NT2/D1 (cell line): ENCODE data around the gene LRRC8E.

Experiments used
- SUZ12 ChIP-seq: IDR thresholded peaks from 2 replicates; pipeline ENCODE4 v1.6.1; 2011; ENCODE audit not compliant: insufficient read length, insufficient read depth; ENCODE audit errors: extremely low read depth
- YY1 ChIP-seq: IDR thresholded peaks from 2 replicates; pipeline ENCODE4 v1.6.1; 2011; ENCODE audit not compliant: insufficient read length, insufficient read depth
- ZNF274 ChIP-seq: IDR thresholded peaks from 2 replicates; pipeline ENCODE4 v1.6.1; 2011; ENCODE audit warnings: mild to moderate bottlenecking, low read depth, low read length

- no peak for TF ChIP-seq YY1
- no peak for TF ChIP-seq SUZ12
- no peak for TF ChIP-seq ZNF274
These were observed 30.6 kb upstream of the LRRC8E start for GRCh38 chr19:7857727-7858108.
